GM19467 (cell line): Measurements from ENCODE around the gene MSH5.
"Not testable (repeated sequence)": the region's sequence is repeated elsewhere in the genome, so short reads cannot be mapped to it uniquely, and the experiment has no call there.

Experiments
- ATAC-seq: cut with Tn5 transposase; IDR thresholded peaks from one replicate; pipeline ENCODE4 v1.9.1; 2021; ENCODE audit warnings: mild to moderate bottlenecking, moderate library complexity; ENCODE audit not compliant: unreplicated experiment

Gene MSH5

GRCh38 chr6:31776989-31777666 is 37.3 kb downstream of the MSH5 start, which contains the start of gene VWA7:
Gene VWA7, minus strand, starts transcription at chr6:31777328. Its CDS starts 549 bp downstream, at chr6:31776779.
- no peak for ATAC-seq

GRCh38 chr6:31777667-31778050 is 37.9 kb downstream of the MSH5 start:
- ATAC-seq = no peak

GRCh38 chr6:31778193-31778592 is 38.4 kb downstream of the MSH5 start:
- no peak for ATAC-seq

DNA sequence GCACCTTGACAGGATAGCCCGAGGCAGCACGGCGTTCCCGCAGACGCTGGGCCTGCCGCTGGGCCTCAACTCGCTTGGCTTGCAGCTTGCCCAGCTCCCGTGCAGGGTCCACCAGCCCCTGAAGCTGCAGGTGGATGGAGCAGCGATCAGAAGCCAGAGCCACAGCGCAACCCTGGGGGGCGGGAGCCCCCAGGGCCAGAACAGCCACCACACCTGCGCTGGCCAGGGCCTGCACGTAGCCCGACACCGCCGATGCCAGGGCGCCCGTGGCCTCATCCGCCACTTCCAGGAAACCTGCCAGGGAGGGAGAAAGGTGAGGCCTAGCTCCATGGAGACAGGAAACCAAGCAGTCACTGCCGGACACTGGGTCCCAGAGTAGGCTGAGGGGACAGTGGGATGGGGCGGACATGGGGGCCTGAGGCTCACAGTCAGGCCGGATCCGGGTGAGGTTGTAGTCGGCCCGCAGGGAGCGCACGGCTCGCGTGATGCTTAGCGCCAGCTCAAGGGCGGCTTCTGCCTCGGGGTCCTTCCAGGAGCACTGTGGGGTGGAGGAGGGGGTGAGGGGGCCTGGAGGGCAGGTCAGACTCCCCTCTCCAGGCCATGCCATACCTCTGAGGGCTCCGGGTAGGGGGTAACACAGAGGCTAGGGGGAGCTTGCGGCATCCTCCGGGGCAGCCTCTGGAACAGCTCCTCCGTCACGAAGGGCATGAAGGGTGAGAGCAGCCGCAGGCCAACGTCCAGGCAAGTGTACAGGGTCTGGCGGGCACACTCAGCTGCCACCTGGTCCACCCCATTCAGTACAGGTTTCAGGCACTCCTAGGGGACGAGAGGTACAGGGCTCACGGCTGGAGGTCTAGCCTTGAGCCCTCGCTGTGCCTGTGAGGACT is 39.4 kb downstream of the MSH5 start:
- no peak for ATAC-seq

GRCh38 chr6:31779908-31780307 is 40.1 kb downstream of the MSH5 start:
- ATAC-seq = no peak

- no peak for ATAC-seq
Observed at GRCh38 chr6:31780507-31781243, 40.9 kb downstream of the MSH5 start.

DNA sequence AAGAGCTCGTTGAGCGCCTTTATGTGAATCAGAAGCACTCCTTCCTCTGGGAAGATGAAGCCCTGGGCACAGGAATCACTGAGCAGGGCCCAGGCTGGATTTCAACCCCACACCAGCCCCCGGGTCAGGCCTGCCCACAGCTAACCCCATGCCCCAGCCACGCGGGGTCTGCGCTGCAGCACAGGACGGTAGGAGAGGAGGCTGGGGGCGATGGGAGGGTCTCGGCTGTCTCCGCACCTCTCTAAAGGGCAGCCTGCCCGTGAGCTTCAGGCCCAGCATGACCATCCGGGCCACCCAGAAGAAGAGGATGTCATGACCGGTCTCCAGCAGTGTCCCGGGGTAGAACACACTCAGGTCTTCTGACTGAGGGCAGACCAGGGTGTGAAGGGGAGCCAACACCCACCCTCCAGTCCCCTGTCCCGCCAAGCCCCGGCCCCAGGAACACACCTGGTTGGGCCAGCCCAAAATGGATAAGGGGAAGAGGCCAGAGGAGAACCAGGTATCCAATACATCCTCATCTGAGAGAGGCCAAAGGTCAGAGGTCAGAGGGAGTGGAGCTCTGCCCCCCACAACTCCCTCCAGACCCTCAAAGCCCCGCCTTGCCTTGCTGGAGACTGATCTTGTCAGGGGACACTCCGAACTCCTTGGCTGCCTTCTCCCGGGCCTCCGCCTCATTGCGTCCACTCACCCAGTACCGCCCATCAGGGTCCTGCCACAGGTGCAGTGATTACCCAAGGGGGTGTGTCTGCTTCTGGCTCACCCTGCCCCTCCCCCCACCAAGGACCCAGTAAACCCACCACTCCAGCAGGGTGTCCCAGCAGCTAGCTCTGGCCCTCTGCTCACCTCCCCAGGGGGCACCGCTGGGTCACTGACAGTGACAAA is 41.7 kb downstream of the MSH5 start:
- ATAC-seq = no peak

- ATAC-seq = no peak
Observed at GRCh38 chr6:31782126-31782855, 42.5 kb downstream of the MSH5 start.

DNA sequence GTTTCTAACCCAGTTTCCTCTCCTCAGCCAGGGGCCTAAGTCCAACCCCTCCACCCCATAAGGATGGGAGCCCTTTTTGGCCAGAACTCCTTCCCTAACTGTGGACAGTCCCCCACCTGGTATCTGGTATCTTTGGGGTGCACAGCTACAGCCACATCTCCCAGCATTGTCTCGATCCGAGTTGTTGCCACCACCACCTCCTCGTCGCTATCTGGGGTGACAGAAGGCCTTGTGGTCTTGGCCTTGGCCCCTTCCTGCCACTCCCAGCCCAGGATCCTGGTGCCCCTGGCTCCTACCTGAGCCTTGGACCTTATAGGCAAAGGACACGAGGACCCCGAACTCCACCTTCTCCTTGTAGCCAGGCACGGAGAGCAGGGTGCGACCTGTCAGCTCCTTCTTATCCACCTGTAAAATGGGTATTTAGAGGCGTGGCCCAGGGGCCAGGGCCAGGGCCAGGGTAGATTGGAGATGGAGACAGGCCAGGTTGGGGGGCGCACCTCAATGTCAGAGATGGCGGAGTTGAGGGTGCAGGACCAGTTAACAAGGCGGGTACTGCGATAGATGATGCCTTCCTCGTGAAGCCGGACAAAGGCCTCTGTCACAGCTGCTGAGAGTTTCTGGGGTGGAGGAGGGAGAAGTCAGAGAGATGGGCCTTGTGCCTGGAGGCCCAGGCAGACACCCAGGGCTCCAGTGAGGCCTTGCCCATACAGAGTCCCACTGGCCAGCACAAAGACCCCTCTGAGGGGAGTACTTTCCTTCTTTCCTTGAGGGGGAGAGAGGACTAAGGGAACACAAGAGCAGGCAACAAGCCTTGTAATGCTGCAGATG is 44.5 kb downstream of the MSH5 start:
- ATAC-seq = no peak

DNA sequence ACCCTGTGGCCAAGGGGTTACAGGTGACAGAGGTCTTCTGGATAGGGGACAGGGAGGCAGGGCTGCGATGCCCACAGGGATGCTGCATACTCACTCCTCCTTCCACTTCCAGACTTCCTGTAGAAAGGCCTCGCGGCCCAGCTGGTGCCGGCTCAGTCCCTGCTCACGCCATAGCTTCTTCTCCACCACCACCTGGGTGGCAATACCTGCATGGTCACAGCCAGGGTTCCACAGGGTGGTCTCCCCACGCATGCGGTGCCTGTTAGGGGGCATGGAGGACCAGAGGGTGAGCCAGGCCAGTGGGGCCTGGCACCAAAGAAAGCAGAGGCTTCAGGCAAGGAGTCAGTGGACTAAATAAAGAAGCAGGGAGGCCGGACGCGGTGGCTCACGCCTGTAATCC is 45.7 kb downstream of the MSH5 start:
- no peak for ATAC-seq

DNA sequence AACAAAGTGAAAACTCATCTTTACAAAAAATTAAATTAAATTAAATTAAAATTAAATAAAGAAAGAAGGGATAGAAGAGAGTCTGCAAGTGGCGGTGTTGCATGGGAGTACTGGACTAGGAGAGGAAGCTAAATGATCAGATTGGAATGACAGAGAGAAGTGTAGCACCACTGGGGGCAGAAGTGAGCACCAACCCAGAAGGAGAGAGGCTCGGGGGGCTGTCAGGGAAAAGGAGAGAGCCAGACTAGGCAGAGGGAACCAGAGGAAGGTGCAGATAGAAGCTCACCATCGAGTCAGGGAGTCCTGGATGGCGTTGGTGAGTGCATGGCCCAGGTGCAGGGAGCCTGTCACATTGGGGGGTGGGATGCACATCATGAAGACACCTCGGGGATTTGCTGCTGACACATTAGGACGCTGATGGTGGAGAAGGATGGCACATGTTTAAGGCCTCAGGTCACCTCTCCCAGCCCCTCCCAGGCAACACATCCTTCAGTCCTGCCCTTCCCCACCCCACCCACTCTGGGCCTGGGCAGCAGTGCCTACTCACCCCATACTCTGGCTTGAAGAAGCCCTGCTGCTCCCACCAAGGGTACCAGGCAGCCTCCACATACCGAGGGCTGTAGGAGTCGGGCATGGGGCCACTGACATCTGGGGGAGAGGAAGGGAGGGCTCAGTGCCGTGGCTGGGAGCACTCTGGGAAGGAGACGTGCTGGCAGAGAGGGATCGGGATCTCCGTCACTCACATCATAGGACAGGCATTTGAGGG is 51.7 kb downstream of the MSH5 start:
- ATAC-seq = no peak

DNA sequence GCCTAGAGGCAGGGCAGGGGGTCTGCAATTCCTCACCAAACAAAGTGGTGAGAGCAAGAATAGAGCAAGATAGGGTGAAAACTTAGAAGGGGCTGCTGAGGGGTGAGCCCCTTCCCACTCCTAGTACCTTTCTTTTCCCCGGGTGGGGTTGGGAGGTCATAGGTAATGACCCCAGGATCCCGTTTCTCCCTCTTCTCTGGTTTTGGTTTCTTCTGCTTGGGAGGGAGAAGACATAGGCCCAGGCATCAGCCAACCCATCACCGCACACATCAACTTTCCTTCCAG is 52.2 kb downstream of the MSH5 start:
- no peak for ATAC-seq

- ATAC-seq = no peak
Observed at GRCh38 chr6:31792761-31793171, 53.0 kb downstream of the MSH5 start.

GRCh38 chr6:31793927-31794245 is 54.1 kb downstream of the MSH5 start:
- ATAC-seq = not testable (repeated sequence)

DNA sequence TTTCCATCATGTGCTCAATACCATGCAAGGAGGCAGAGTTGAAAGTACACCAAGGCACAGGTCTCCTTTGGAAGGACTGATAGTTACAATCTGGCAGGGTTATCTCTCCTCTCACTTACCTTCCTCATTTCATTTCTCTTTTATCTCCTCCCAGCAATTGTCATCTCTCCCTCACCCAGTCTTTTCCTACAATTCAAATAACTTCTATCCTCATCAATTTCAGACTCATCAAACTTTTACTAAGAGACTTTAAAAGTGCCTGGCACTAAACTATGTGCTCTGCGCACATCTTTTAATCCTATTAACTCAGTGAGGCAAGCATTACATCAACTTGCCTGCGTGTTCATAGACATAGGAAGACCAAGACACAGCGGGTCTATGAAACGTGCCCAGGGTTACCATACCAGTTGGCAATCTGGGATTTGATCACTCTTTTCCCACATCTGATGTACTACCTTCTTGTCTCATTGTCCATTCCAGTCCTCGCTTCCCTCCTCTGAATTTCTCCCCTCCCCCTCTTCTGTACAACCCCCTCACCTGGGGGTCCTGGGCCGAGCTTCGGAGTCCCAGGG is 54.6 kb downstream of the MSH5 start:
- ATAC-seq = no peak

- ATAC-seq = no peak
Observed at GRCh38 chr6:31794866-31795615, 55.2 kb downstream of the MSH5 start.

GRCh38 chr6:31795616-31796298 is 56.0 kb downstream of the MSH5 start, which contains the start of gene VARS1:
Gene VARS1, minus strand, starts transcription at chr6:31795752. Its CDS starts 535 bp downstream, at chr6:31795217.
- peak; percentile 68 for ATAC-seq
